K562 (cell line): ENCODE results near the gene TTC22. TPM values are rescaled to one million over a fixed set of nuclear protein-coding genes. Genes with fewer than 3 reads are reported as not detected.

ENCODE experiments used
- ATAC-seq: fragments of 200-7000 bp; cut with Tn5 transposase; 3 replicates; pipeline ENCODE4 v1.9.1; 2020; ENCODE audit warnings: moderate library complexity
- BruUV-seq: library from RNA; stranded (reverse); fragments of 400-500 nt; replicated peaks from 2 replicates; lab custom pipeline; 2021; lab: Mats Ljungman, UMichigan
- CTCF ChIA-PET: fragments of 300-600 bp; formaldehyde crosslinking; extraction: SDS; loops from one replicate; lab custom pipeline; 2021; ENCODE audit warnings: low intra/inter-chr PET ratio; lab: Yijun Ruan, JAX
- POLR2A ChIA-PET: fragments of 300-600, 350-650 bp; sonication (Branson Sonifier 250); formaldehyde crosslinking; extraction: SDS; loops from one replicate; lab custom pipeline; 2021; ENCODE audit warnings: antibody characterized with exemption, inconsistent platforms; lab: Yijun Ruan, JAX
- DNase-seq, 4 experiments: peaks; one replicate each; pipeline versions ENCODE4 v3.0.0 to v3.0.0-alpha.2; 2011 to 2018; ENCODE audit warnings: low spot score in 3 of 4, mixed read lengths in 3 of 4; ENCODE audit errors: extremely low read depth in 1 of 4
- FAIRE-seq: peaks from 2 replicates; lab custom pipeline; 2011; peaks lifted over from hg19 to GRCh38; lab: Jason Lieb, UNC
- H2AFZ ChIP-seq: 2 replicates; pipeline ENCODE4 v1.6.0; 2011; ENCODE audit warnings: low read depth, low read length, control low read depth, inconsistent platforms
- H3K27ac ChIP-seq: fragments of 200-600 bp; 3 replicates; pipeline ENCODE4 v1.8.0; 2011; ENCODE audit warnings: low read depth, mild to moderate bottlenecking, control low read depth, inconsistent platforms, low read length, moderate library complexity, mixed read lengths; ENCODE audit errors: extremely low read depth
- H3K27me3 ChIP-seq, 2 experiments: fragments of 300-600 bp in 1 of 2; 2 replicates in 1 of 2; 3 replicates in 1 of 2; pipeline versions ENCODE4 v1.6.0 to v1.8.0; 2011; ENCODE audit warnings: inconsistent platforms in 2 of 2, low read length in 2 of 2, mild to moderate bottlenecking in 1 of 2, mixed read lengths in 1 of 2, moderate library complexity in 1 of 2; ENCODE audit not compliant: control insufficient read depth in 2 of 2, insufficient read depth in 2 of 2
- H3K36me3 ChIP-seq: fragments of 300-600 bp; 3 replicates; pipeline ENCODE4 v1.8.0; 2011; ENCODE audit warnings: mild to moderate bottlenecking, low read length, inconsistent platforms; ENCODE audit not compliant: control insufficient read depth, insufficient read depth
- H3K4me1 ChIP-seq, 2 experiments: fragments of 200-600 bp in 1 of 2; replicated peaks in 1 of 2; 2 replicates in 1 of 2; 3 replicates in 1 of 2; pipeline versions ENCODE4 v1.5.1 to v1.8.0; 2011; ENCODE audit warnings: inconsistent platforms in 2 of 2, low read length in 2 of 2, mild to moderate bottlenecking in 1 of 2, mixed read lengths in 1 of 2, moderate library complexity in 1 of 2; ENCODE audit not compliant: control insufficient read depth in 2 of 2, insufficient read depth in 2 of 2
- H3K4me2 ChIP-seq: 2 replicates; pipeline ENCODE4 v1.6.1; 2011; ENCODE audit warnings: low read length, control low read depth, inconsistent platforms, mixed read lengths; ENCODE audit not compliant: insufficient read depth
- H3K4me3 ChIP-seq: fragments of 200-600 bp; sonication (generic), shearing (Covaris generic); 2 replicates; pipeline ENCODE4 v1.5.1; 2016; ENCODE audit warnings: control low read depth, inconsistent platforms
- H3K79me2 ChIP-seq: fragments of 200-600 bp; 3 replicates; pipeline ENCODE4 v1.8.0; 2011; ENCODE audit warnings: low read length, inconsistent platforms; ENCODE audit not compliant: control insufficient read depth, insufficient read depth
- H3K9ac ChIP-seq, 2 experiments: 2 replicates each; pipeline versions ENCODE4 v1.6.0 to v1.6.1; 2011; ENCODE audit warnings: low read depth in 2 of 2, low read length in 2 of 2, control low read depth in 1 of 2, inconsistent platforms in 1 of 2, mild to moderate bottlenecking in 1 of 2, mixed read lengths in 1 of 2; ENCODE audit not compliant: insufficient read depth in 1 of 2
- H3K9me1 ChIP-seq: one replicate; pipeline ENCODE4 v1.6.0; 2011; ENCODE audit warnings: inconsistent platforms, mild to moderate bottlenecking, low read length, moderate library complexity; ENCODE audit not compliant: control insufficient read depth, insufficient read depth
- H3K9me3 ChIP-seq: replicated peaks from 2 replicates; pipeline ENCODE4 v1.5.1; 2011; ENCODE audit warnings: low read depth, low read length, inconsistent platforms; ENCODE audit not compliant: control insufficient read depth, insufficient read depth
- H4K20me1 ChIP-seq: replicated peaks from 2 replicates; pipeline ENCODE4 v1.6.1; 2011; ENCODE audit warnings: low read length, inconsistent platforms, mixed read lengths; ENCODE audit not compliant: control insufficient read depth, insufficient read depth
- CGGBP1 ChIP-seq: fragments of 250-450 bp; sonication (Bioruptor Pico); IDR thresholded peaks from 2 replicates; pipeline ENCODE4 v1.9.0; 2021; ENCODE audit warnings: mild to moderate bottlenecking
- COPS2 ChIP-seq: fragments of 450-650 bp; conservative IDR thresholded peaks from 2 replicates; pipeline ENCODE4 v1.6.1; 2016; ENCODE audit warnings: mild to moderate bottlenecking, moderate library complexity
- RBM17 ChIP-seq: fragments of 200-400 bp; formaldehyde crosslinking; IDR thresholded peaks from 2 replicates; pipeline ENCODE4 v1.6.1; 2017; ENCODE audit warnings: low read depth, mild to moderate bottlenecking, low read length, borderline replicate concordance
- THRA ChIP-seq: fragments of 450-650 bp; IDR thresholded peaks from 2 replicates; pipeline ENCODE4 v1.6.1; 2017; ENCODE audit warnings: mild to moderate bottlenecking, moderate library complexity
- ZC3H4 ChIP-seq: sonication (generic); formaldehyde crosslinking; IDR thresholded peaks from 2 replicates; pipeline ENCODE4 v1.9.0; 2021; ENCODE audit warnings: missing genetic modification reagents, borderline replicate concordance
- ZNF586 ChIP-seq: fragments of 450-650 bp; formaldehyde crosslinking; conservative IDR thresholded peaks from 2 replicates; pipeline ENCODE4 v1.4.0; 2020; ENCODE audit warnings: mild to moderate bottlenecking, moderate library complexity
- WGBS: fragments of 100-300 bp; shearing (Covaris generic); methylation state at CpG from one replicate; pipeline ENCODE4 v1.1.6; 2016; ENCODE audit warnings: low coverage, mixed read lengths; ENCODE audit not compliant: insufficient coverage; ENCODE audit errors: missing lambda C conversion rate; 5-methylcytosine and 5-hydroxymethylcytosine counted together
- in situ Hi-C: fragments of 300-500 bp; cut with MboI; formaldehyde crosslinking; loops from 4 replicates; pipeline ENCODE4 v1.15.0; 2018; ENCODE audit warnings: inconsistent platforms, mixed read lengths
- intact Hi-C: fragments of 100-400 bp; cut with micrococcal nuclease; formaldehyde crosslinking; loops from 2 replicates; pipeline ENCODE4 v1.14.2; 2022
- polyA plus RNA-seq, 8 experiments: library from polyadenylated mRNA; depleted of rRNA in 4 of 8; stranded (reverse) in 5 of 8; unstranded in 3 of 8; fragments of >200 nt; fragmentation: Nextera tagmentation in 2 of 8; fragmentation: Illumina TruSeq in 1 of 8; extraction: Ambion mirVana in 2 of 8; extraction: Trizol in 1 of 8; gene quantifications; 2 replicates each; pipeline versions ENCODE4 v1.2.1 to v1.2.3, GENCODE V29; 2011 to 2014; ENCODE audit warnings: inconsistent platforms in 1 of 8, missing spikeins in 1 of 8
- total RNA-seq, 7 experiments: library from RNA; depleted of rRNA in 6 of 7; stranded (reverse); fragments of >200 nt in 6 of 7; fragmentation: Illumina TruSeq in 2 of 7; extraction: Trizol in 2 of 7; gene quantifications; 2 replicates each; pipeline versions ENCODE4 v1.2.1 to v1.2.3, GENCODE V29; 2011 to 2021; ENCODE audit warnings: low replicate concordance in 1 of 7

The TTC22 gene
- total and polyA plus RNA-seq, 9 of the 15 experiments (the other 6 are each of a cell fraction or from before 2014, with no cell fraction given) = 0.07 TPM; not detected in 8

GRCh38 chr1:54826226-54826816, 25.2 kb upstream of the TTC22 start:
- no peak overlapping the region for H3K27ac ChIP-seq
- intact Hi-C loops (loop anchor here (10.0 kb wide), 1 partner anchor 98 kb away; no protein-coding TSS in a partner anchor), in situ Hi-C loops (no loop called here)
- H3K9me1 ChIP-seq = no peaks in the 10 kb centered on the region
- FAIRE-seq (no peak), DNase-seq (no peak), ATAC-seq (no peak)
- H3K4me3 ChIP-seq = no peak overlapping the region
- no peak overlapping the region for H3K9ac ChIP-seq
- H4K20me1 ChIP-seq = no peaks in the 10 kb centered on the region
- H3K27me3 ChIP-seq = peaks cover 0 to 2% of the 10 kb centered on the region in 2 experiments; a peak in 1 of 5 replicates
- H3K4me1 ChIP-seq = no peaks in the 10 kb centered on the region
- ChIA-PET POLR2A (no interaction called here), CTCF (no interaction called here)
- H3K9me3 ChIP-seq = no peaks in the 10 kb centered on the region
- H3K36me3 ChIP-seq = no peaks in the 10 kb centered on the region
- 0% methylated on average over 3 of the region's 4 CpGs for whole genome bisulfite sequencing
- no peak for TF ChIP-seq THRA
- TF ChIP-seq ZNF586 (CRISPR knock-in tag) = no peak
- no peak for TF ChIP-seq RBM17
- no peak for TF ChIP-seq COPS2
- TF ChIP-seq ZC3H4 (CRISPR knock-in tag) = no peak
- no peak for TF ChIP-seq CGGBP1
- BruUV-seq = no TSS peak
- H3K4me2 ChIP-seq = no peak overlapping the region
- H2AFZ ChIP-seq = no peak overlapping the region
- H3K79me2 ChIP-seq = no peaks in the 10 kb centered on the region
